Activated CD4-positive, alpha-beta T cell treated with anti-CD3 and anti-CD28 coated beads for 1 hour (primary cell): ENCODE data around the gene TAF8.
A peak's percentile ranks its signal among the peaks of the same experiment; 100 is the strongest.
"Not testable (repeated sequence)": the region's sequence is repeated elsewhere in the genome, so short reads cannot be mapped to it uniquely, and the experiment has no call there.

Experiments used
- DNase-seq: peaks from one replicate; pipeline ENCODE4 v3.0.0-alpha.2; 2020

Gene TAF8

GRCh38 chr6:42050297-42051267, at the start of gene TAF8:
TAF8 (plus strand) TSS chr6:42050524; CDS start chr6:42050542, 18 bp downstream.
- peak; percentile 79 for DNase-seq

GRCh38 chr6:42001506-42001905, 48.8 kb upstream of the TAF8 start:
- no peak for DNase-seq

GRCh38 chr6:42003658-42004057, 46.7 kb upstream of the TAF8 start:
- not testable (repeated sequence) for DNase-seq

- DNase-seq: peak; percentile 31
Measured at GRCh38 chr6:42007286-42008137, 42.8 kb upstream of the TAF8 start.

- DNase-seq: not testable (repeated sequence)
Measured at GRCh38 chr6:42008138-42008528, 42.2 kb upstream of the TAF8 start.

GRCh38 chr6:42009844-42010184, 40.5 kb upstream of the TAF8 start:
- no peak for DNase-seq

- no peak for DNase-seq
Measured at GRCh38 chr6:42010185-42010891, 40.0 kb upstream of the TAF8 start.

GRCh38 chr6:42010909-42011308, 39.4 kb upstream of the TAF8 start:
- no peak for DNase-seq

GRCh38 chr6:42012501-42013133, 37.7 kb upstream of the TAF8 start:
- DNase-seq: no peak

GRCh38 chr6:42013134-42013516, 37.2 kb upstream of the TAF8 start:
- no peak for DNase-seq

- DNase-seq: no peak
Measured at GRCh38 chr6:42017021-42017643, 33.2 kb upstream of the TAF8 start.

GRCh38 chr6:42020967-42021366, 29.4 kb upstream of the TAF8 start:
- no peak for DNase-seq

GRCh38 chr6:42021847-42022754, 28.2 kb upstream of the TAF8 start:
- DNase-seq: peak; percentile 35

- no peak for DNase-seq
Measured at GRCh38 chr6:42022755-42023384, 27.5 kb upstream of the TAF8 start.

GRCh38 chr6:42025066-42025844, 25.1 kb upstream of the TAF8 start:
- DNase-seq: no peak

- DNase-seq: no peak
Measured at GRCh38 chr6:42025845-42026243, 24.5 kb upstream of the TAF8 start.

GRCh38 chr6:42026540-42026939, 23.8 kb upstream of the TAF8 start:
- DNase-seq: no peak

GRCh38 chr6:42028234-42029061, 21.9 kb upstream of the TAF8 start:
- no peak for DNase-seq
